ENCODE data around the gene TSPAN18. TPM values are rescaled to one million over a fixed set of nuclear protein-coding genes. Genes with fewer than 3 reads are reported as not detected.

Gene TSPAN18
- total RNA-seq, 1 experiment from 2014 or later = 2.8 TPM

GRCh38 chr11:44746894-44747293 is 20.1 kb downstream of the TSPAN18 start:
- no TSS peak for BruUV-seq (replicated peaks)
- DNase-seq (ENCODE audit: low spot score) = no peak
- TF ChIP-seq EZH2 (IDR thresholded peaks at IDR 0.05; ENCODE audit: borderline replicate concordance, low read depth, low read length, poor library complexity, severe bottlenecking) = no peak
- TF ChIP-seq, protein P1, sequence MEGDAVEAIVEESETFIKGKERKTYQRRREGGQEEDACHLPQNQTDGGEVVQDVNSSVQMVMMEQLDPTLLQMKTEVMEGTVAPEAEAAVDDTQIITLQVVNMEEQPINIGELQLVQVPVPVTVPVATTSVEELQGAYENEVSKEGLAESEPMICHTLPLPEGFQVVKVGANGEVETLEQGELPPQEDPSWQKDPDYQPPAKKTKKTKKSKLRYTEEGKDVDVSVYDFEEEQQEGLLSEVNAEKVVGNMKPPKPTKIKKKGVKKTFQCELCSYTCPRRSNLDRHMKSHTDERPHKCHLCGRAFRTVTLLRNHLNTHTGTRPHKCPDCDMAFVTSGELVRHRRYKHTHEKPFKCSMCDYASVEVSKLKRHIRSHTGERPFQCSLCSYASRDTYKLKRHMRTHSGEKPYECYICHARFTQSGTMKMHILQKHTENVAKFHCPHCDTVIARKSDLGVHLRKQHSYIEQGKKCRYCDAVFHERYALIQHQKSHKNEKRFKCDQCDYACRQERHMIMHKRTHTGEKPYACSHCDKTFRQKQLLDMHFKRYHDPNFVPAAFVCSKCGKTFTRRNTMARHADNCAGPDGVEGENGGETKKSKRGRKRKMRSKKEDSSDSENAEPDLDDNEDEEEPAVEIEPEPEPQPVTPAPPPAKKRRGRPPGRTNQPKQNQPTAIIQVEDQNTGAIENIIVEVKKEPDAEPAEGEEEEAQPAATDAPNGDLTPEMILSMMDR (conservative IDR thresholded peaks at IDR 0.05; ENCODE audit: low read depth, low read length) = no peak
- POLR2A ChIA-PET (ENCODE audit: low non-redundant PET) = no interaction called here
- CTCF ChIA-PET = interaction anchor here (0.6 to 1.2 kb wide), 2 partner anchors 165 to 180 kb away, joined by 3 read pairs; no protein-coding TSS in a partner anchor
- intact Hi-C loops (cut with micrococcal nuclease; ENCODE audit: unreplicated experiment) = no loop called here
- H3K36me3 ChIP-seq (ENCODE audit: insufficient read depth, low read length, poor library complexity, severe bottlenecking) = no peaks in the 10 kb centered on the region
- H3K9me3 ChIP-seq (ENCODE audit: low read depth, low read length, poor library complexity, severe bottlenecking) = no peaks in the 10 kb centered on the region
- no peak overlapping the region for H3K4me3 ChIP-seq (ENCODE audit: low read depth, low read length, poor library complexity, severe bottlenecking)
- no peaks in the 10 kb centered on the region for H3K4me1 ChIP-seq (ENCODE audit: insufficient read depth, low read length, poor library complexity, severe bottlenecking)
- no peaks in the 10 kb centered on the region for H3K27me3 ChIP-seq (replicated peaks; ENCODE audit: insufficient read depth, low read depth, low read length, poor library complexity)
- H3K27ac ChIP-seq (ENCODE audit: low read depth, low read length, poor library complexity, severe bottlenecking) = no peak overlapping the region

GRCh38 chr11:44747316-44747715 is 20.6 kb downstream of the TSPAN18 start:
- H3K9me3 ChIP-seq (ENCODE audit: low read depth, low read length, poor library complexity, severe bottlenecking) = no peaks in the 10 kb centered on the region
- H3K36me3 ChIP-seq (ENCODE audit: insufficient read depth, low read length, poor library complexity, severe bottlenecking) = no peaks in the 10 kb centered on the region
- no peak for DNase-seq (ENCODE audit: low spot score)
- no peak for TF ChIP-seq EZH2 (IDR thresholded peaks at IDR 0.05; ENCODE audit: borderline replicate concordance, low read depth, low read length, poor library complexity, severe bottlenecking)
- TF ChIP-seq, protein P1 (conservative IDR thresholded peaks at IDR 0.05; ENCODE audit: low read depth, low read length) = no peak
- no peaks in the 10 kb centered on the region for H3K27me3 ChIP-seq (replicated peaks; ENCODE audit: insufficient read depth, low read depth, low read length, poor library complexity)
- H3K4me1 ChIP-seq (ENCODE audit: insufficient read depth, low read length, poor library complexity, severe bottlenecking) = no peaks in the 10 kb centered on the region
- intact Hi-C loops (cut with micrococcal nuclease; ENCODE audit: unreplicated experiment) = no loop called here
- CTCF ChIA-PET = interaction anchor here (0.6 to 1.2 kb wide), 2 partner anchors 164 to 180 kb away, joined by 3 read pairs; no protein-coding TSS in a partner anchor
- POLR2A ChIA-PET (ENCODE audit: low non-redundant PET) = no interaction called here
- BruUV-seq (replicated peaks) = no TSS peak
- H3K4me3 ChIP-seq (ENCODE audit: low read depth, low read length, poor library complexity, severe bottlenecking) = no peak overlapping the region
- no peak overlapping the region for H3K27ac ChIP-seq (ENCODE audit: low read depth, low read length, poor library complexity, severe bottlenecking)

- H3K9me3 ChIP-seq (ENCODE audit: low read depth, low read length, poor library complexity, severe bottlenecking) = no peaks in the 10 kb centered on the region
- H3K27me3 ChIP-seq (replicated peaks; ENCODE audit: insufficient read depth, low read depth, low read length, poor library complexity) = no peaks in the 10 kb centered on the region
- no peak for DNase-seq (ENCODE audit: low spot score)
- ChIA-PET CTCF (no interaction called here), POLR2A (ENCODE audit: low non-redundant PET) (no interaction called here)
- H3K36me3 ChIP-seq (ENCODE audit: insufficient read depth, low read length, poor library complexity, severe bottlenecking) = no peaks in the 10 kb centered on the region
- TF ChIP-seq EZH2 (IDR thresholded peaks at IDR 0.05; ENCODE audit: borderline replicate concordance, low read depth, low read length, poor library complexity, severe bottlenecking) = no peak
- TF ChIP-seq, protein P1 (conservative IDR thresholded peaks at IDR 0.05; ENCODE audit: low read depth, low read length) = no peak
- no peaks in the 10 kb centered on the region for H3K4me1 ChIP-seq (ENCODE audit: insufficient read depth, low read length, poor library complexity, severe bottlenecking)
- no TSS peak for BruUV-seq (replicated peaks)
- no peak overlapping the region for H3K27ac ChIP-seq (ENCODE audit: low read depth, low read length, poor library complexity, severe bottlenecking)
- H3K4me3 ChIP-seq (ENCODE audit: low read depth, low read length, poor library complexity, severe bottlenecking) = no peak overlapping the region
- intact Hi-C loops (cut with micrococcal nuclease; ENCODE audit: unreplicated experiment) = no loop called here
Measured at GRCh38 chr11:44747836-44748235, 21.1 kb downstream of the TSPAN18 start.

Measured in A673 (cell line).